ENCODE measurements around the gene SERINC2.

SERINC2 gene

DNA sequence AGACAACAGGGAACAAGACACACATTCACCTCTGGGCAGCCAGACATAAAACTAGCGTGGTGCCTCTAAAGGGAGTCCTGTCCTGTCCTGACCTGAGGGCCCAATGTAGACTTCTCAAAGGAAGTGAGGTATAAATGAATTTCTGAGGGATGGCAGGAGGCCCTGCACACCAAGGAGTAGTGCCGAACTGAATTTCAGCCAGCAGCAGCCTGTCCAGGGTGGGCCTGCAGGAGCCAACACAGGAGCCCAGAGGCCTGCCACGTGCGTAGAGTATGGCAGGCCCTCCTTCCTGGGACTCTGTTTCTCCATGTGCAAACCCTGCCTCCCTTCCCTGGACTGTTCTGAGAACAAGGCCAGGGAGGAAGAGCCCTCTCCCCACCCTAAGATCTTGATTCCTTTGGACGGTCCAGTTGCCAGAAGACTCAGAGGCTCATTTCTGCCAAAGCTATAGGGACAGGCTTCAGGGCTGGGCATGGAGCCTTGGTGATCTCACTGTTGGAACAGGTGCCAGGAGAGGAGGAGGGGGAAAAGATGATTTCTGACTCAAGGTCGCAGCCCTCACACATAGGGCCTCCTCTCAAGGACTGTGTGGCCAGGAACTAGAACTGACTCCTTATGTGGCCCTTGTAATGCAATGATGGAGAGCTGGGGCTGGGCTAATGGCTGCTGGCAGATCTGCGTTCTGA is 38.4 kb upstream of the SERINC2 start:
- no peak overlapping the region for H3K4me3 ChIP-seq (ENCODE audit: low read depth, low read length)
- H3K27me3 ChIP-seq = no peaks in the 10 kb centered on the region
- H3K36me3 ChIP-seq = no peaks in the 10 kb centered on the region
- DNase-seq = no peak
- H3K9me3 ChIP-seq = no peaks in the 10 kb centered on the region
- no peaks in the 10 kb centered on the region for H3K4me1 ChIP-seq
- TF ChIP-seq, protein P1, sequence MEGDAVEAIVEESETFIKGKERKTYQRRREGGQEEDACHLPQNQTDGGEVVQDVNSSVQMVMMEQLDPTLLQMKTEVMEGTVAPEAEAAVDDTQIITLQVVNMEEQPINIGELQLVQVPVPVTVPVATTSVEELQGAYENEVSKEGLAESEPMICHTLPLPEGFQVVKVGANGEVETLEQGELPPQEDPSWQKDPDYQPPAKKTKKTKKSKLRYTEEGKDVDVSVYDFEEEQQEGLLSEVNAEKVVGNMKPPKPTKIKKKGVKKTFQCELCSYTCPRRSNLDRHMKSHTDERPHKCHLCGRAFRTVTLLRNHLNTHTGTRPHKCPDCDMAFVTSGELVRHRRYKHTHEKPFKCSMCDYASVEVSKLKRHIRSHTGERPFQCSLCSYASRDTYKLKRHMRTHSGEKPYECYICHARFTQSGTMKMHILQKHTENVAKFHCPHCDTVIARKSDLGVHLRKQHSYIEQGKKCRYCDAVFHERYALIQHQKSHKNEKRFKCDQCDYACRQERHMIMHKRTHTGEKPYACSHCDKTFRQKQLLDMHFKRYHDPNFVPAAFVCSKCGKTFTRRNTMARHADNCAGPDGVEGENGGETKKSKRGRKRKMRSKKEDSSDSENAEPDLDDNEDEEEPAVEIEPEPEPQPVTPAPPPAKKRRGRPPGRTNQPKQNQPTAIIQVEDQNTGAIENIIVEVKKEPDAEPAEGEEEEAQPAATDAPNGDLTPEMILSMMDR (IDR thresholded peaks at IDR 0.05; ENCODE audit: low read depth, low read length) = no peak

DNA sequence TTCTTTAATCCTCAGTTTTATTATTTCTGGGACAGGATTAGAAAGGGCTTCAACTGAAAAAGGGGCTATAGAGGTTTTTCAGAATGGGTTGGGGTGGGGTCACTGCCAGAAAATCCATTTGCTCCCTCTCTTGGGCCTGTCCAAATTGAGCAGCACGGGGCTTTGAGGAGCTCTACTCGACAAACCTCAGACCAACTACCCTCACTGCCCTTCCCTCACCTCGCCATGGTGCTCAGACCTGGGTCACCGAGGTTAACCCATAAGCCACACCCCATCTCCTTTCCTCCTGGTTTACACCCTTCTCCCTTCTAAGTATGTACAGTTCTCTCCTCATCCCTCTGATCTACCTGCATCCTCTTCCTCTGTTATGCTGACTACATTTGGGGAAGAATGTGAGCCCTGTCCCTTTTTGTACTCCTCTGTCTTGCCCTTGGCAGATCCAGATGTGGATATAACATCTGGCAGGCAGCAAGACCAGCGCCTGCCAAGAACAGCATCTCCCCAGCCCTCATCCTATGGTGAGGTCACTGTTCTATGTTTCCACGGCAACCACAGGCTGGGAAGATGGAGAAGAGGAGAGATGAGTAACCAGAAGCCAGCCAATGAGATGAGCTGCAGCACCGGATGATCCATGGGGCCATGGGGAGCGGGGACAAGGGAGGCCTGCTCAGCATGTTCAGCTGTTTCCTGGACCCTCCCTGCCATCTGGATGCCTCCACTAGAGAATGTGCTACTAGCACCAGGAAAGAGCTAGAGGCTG is 36.5 kb upstream of the SERINC2 start:
- Histone ChIP-seq H3K36me3 (no peaks in the 10 kb centered on the region), H3K27me3 (no peaks in the 10 kb centered on the region), H3K4me1 (no peaks in the 10 kb centered on the region), H3K9me3 (no peaks in the 10 kb centered on the region), H3K4me3 (ENCODE audit: low read depth, low read length) (no peak overlapping the region)
- DNase-seq = peak; percentile 77
- TF ChIP-seq, protein P1 (IDR thresholded peaks at IDR 0.05; ENCODE audit: low read depth, low read length) = no peak

DNA sequence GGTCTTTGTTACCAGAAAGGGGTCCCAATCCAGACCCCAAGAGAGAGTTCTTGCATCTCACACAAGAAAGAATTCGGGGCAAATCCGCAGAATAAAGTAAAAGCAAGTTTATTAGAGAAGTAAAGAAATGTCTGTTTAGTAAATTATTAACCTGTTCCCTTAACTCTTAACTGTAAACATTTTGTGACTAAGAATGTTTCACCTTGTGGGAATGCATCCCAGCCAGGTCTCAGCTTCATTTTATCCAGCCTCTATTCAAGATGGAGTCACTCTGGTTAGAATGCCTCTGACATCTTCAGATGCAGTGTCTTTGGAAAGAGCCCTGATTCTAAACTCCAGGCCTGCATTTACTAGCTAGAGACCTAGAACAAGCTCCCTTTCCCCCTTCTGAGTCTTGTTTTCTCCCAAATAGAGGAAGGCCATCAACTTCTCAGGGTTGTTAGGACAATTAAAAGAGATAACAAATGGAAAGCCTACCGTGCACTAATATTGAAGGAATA is 35.6 kb upstream of the SERINC2 start:
- Histone ChIP-seq H3K9me3 (no peaks in the 10 kb centered on the region), H3K36me3 (no peaks in the 10 kb centered on the region), H3K4me3 (ENCODE audit: low read depth, low read length) (no peak overlapping the region), H3K27me3 (no peaks in the 10 kb centered on the region), H3K4me1 (peaks cover 5% of the 10 kb centered on the region)
- no peak for DNase-seq
- TF ChIP-seq, protein P1 (IDR thresholded peaks at IDR 0.05; ENCODE audit: low read depth, low read length) = no peak

DNA sequence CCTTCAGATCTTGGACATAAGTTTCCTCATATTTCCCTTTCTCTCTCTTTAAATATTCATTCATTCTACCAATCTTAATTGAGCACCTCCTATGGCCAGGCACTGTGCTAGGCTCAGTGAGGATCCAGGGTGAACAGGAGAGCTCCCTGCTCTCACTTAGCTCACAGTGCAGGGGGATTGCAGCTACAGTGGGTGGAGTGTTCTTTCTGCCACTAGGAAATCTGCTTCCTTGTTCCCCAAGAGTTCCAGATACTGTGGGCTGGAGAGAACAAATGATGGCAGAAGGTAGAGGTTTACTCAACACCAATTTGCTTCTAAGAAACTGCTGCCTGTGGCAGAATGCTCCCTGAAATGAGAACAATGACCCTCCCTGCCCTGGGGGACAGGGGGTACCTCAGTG is 35.0 kb upstream of the SERINC2 start:
- H3K27me3 ChIP-seq = no peaks in the 10 kb centered on the region
- no peaks in the 10 kb centered on the region for H3K36me3 ChIP-seq
- H3K9me3 ChIP-seq = no peaks in the 10 kb centered on the region
- TF ChIP-seq, protein P1 (IDR thresholded peaks at IDR 0.05; ENCODE audit: low read depth, low read length) = no peak
- H3K4me1 ChIP-seq = peaks cover 7% of the 10 kb centered on the region
- H3K4me3 ChIP-seq (ENCODE audit: low read depth, low read length) = no peak overlapping the region
- DNase-seq = no peak

DNA sequence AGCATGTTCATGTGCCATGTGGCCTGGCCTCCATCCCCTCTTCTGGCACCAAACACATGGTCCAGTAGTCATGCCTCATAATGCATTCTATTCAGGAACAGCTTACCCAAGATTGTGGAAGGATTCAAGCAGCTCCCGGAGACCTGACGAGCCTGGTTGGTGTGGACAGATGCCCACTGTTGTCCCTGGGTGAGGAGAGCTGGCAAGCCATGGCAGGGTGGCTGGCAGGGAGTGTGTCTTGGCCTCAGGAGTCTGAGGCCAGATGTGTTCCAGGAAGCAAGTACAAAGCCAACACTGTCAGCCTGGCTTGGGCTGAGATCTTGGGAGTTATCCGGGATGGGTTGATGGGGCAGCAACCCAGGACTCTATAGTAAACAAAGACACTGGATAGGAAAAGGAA is 32.8 kb upstream of the SERINC2 start:
- Histone ChIP-seq H3K36me3 (no peaks in the 10 kb centered on the region), H3K4me1 (peaks cover 7% of the 10 kb centered on the region), H3K27me3 (no peaks in the 10 kb centered on the region), H3K9me3 (no peaks in the 10 kb centered on the region), H3K4me3 (ENCODE audit: low read depth, low read length) (no peak overlapping the region)
- TF ChIP-seq, protein P1 (IDR thresholded peaks at IDR 0.05; ENCODE audit: low read depth, low read length) = no peak
- no peak for DNase-seq
